Stimulated activated CD4-positive, alpha-beta T cell treated with anti-CD3 and anti-CD28 coated beads, Interleukin-12 subunit alpha, Interleukin-12 subunit beta, amount 100 ng/mL, for 4 hours (primary cell): ENCODE results near the gene FAM120A.

Source experiments
- DNase-seq: peaks from one replicate; pipeline ENCODE4 v3.0.0-alpha.2; 2020

FAM120A gene

GRCh38 chr9:93513606-93514005, 62.1 kb downstream of the FAM120A start:
- DNase-seq: no peak

- DNase-seq: no peak
These were observed 65.8 kb downstream of the FAM120A start for GRCh38 chr9:93517331-93517730.

- no peak for DNase-seq
These were observed 69.0 kb downstream of the FAM120A start for GRCh38 chr9:93520523-93520922.

GRCh38 chr9:93522736-93523135, 71.3 kb downstream of the FAM120A start:
- no peak for DNase-seq

- no peak for DNase-seq
These were observed 72.1 kb downstream of the FAM120A start for GRCh38 chr9:93523518-93524144.

GRCh38 chr9:93525476-93525875, 74.0 kb downstream of the FAM120A start:
- no peak for DNase-seq

- no peak for DNase-seq
These were observed 79.9 kb downstream of the FAM120A start for GRCh38 chr9:93531374-93531773.

GRCh38 chr9:93532141-93532540, 80.7 kb downstream of the FAM120A start:
- DNase-seq: no peak

- DNase-seq: no peak
These were observed 82.4 kb downstream of the FAM120A start for GRCh38 chr9:93533863-93534262.

- DNase-seq: no peak
These were observed 84.7 kb downstream of the FAM120A start for GRCh38 chr9:93536167-93536566.

- DNase-seq: no peak
These were observed 85.4 kb downstream of the FAM120A start for GRCh38 chr9:93536874-93537273.

GRCh38 chr9:93540305-93540704, 88.8 kb downstream of the FAM120A start:
- DNase-seq: no peak

- DNase-seq: no peak
These were observed 89.5 kb downstream of the FAM120A start for GRCh38 chr9:93541005-93541404.

GRCh38 chr9:93541581-93542349, 90.3 kb downstream of the FAM120A start:
- no peak for DNase-seq

- no peak for DNase-seq
These were observed 91.6 kb downstream of the FAM120A start for GRCh38 chr9:93543117-93543516.

- no peak for DNase-seq
These were observed 94.9 kb downstream of the FAM120A start for GRCh38 chr9:93546356-93546755.

GRCh38 chr9:93549611-93550010, 98.1 kb downstream of the FAM120A start:
- no peak for DNase-seq

- no peak for DNase-seq
These were observed 101.4 kb downstream of the FAM120A start for GRCh38 chr9:93552923-93553322.

GRCh38 chr9:93555370-93555769, 103.9 kb downstream of the FAM120A start:
- DNase-seq: no peak

- DNase-seq: no peak
These were observed 106.1 kb downstream of the FAM120A start for GRCh38 chr9:93557366-93558137.

GRCh38 chr9:93558503-93558902, 107.0 kb downstream of the FAM120A start:
- no peak for DNase-seq

- no peak for DNase-seq
These were observed 109.5 kb downstream of the FAM120A start for GRCh38 chr9:93560991-93561390.

GRCh38 chr9:93562157-93562556, 110.7 kb downstream of the FAM120A start:
- no peak for DNase-seq

GRCh38 chr9:93565089-93565488, 113.6 kb downstream of the FAM120A start:
- no peak for DNase-seq
